GM19023 (cell line): ENCODE data around the gene RAI1.

ENCODE experiments used
- ATAC-seq: cut with Tn5 transposase; IDR thresholded peaks from one replicate; pipeline ENCODE4 v1.9.1; 2021; ENCODE audit warnings: mild to moderate bottlenecking, moderate library complexity; ENCODE audit not compliant: unreplicated experiment

The RAI1 gene

DNA sequence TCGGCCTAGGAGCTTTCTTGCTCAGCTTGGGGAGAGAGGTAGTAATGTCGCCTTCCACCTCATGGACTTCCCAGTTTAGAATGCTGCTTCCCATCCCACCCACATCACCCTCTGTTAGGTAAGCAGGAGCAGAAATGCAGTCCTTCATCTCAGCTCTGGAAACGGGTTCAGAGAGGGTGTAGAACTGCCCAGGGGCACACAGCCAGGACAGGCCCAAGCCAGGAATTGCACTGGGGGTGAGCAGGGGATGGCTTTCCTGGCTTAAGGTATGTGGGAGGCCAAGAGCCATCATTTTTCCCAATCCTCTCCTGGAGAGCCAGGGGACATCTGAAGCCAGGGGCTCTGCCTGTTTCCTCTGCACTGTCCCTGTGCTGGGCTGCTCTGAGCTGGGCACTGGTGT lies 33.6 kb downstream of the RAI1 start:
- ATAC-seq: no peak

DNA sequence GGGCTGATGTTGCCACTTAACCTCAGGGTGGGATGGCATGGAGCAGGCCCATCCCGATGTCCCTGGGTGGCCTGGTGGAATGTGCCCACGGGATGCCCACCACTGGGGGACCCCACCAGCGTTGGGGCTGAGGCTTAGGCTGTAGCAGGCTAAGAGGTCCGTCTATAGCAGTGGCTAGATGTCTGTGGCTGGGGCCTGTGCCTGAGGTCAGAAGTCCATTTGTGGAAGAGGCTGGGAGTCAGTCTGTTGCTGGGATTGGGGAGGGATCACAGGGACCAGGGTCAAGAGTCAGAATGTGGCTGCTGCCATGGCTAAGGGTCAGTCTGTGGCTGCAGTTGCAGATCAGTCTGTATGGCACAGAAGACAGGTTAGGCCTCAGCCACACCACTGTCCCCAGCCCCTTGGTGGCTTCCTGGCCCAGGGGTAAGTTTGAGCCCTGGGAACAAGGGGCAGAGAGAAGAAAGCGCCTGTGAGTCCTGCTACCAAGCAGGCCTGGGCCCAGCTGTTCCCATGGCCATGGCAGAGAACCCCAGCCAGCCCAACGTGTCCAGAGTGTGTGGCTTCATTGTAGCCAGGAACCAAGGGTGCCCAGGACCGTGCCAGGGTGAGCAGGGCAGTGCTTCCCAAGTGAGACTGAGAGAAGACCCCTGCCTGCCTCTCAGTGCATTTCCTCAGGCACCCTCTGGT lies 35.7 kb downstream of the RAI1 start:
- no peak for ATAC-seq

DNA sequence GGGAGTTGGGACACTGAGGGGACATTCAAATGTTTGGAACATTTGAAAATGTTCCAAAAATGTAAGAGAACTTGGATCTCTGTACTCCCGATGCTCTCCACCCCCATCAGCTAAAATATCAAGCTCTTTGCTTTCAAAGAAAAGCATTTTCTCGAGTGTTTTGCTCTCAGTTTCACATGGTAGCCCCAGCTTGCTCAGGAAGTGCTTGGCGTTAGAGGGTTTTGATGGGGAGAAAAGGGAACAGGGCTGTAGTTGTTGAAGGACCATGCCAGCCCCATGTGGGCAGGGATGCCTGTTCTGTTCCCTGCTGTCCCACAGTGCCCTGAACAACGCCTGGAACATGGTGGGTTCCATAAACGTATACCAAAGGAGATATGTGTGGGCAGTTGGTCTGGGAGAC lies 37.0 kb downstream of the RAI1 start:
- no peak for ATAC-seq

DNA sequence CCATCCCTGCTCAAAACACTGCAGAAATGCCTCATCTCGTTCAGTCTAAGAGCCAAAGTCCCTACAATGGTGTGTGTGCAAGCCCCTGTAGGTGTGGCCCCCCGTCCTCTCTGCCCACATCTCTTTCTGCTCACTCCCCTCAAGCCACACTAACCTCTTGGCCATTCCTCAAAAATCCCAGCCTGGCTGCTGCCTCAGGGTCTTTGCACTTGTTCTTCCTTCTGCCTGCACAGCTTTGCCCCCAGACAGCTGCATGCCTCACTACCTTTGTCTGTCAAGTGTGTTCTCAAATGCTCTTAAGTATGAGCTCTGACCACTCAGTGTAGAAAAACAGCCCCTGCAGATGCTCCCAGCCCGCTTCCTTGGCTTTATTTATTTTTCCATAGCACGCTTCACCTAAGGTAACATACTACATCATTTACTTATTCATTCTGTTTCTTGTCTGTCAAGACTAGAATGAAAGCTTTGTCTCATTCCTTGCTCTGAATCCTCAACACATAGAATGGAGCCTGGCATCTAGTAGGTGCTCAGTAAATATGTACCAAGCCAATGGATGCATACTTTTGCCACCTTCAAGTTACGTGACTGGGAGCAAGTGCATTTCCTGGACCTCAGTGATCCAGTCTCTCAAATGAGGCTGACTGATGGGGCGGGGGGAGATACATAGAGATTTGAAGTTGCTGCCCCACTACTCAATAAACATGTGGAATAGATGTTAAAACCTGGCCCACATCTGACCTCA lies 38.1 kb downstream of the RAI1 start:
- no peak for ATAC-seq

DNA sequence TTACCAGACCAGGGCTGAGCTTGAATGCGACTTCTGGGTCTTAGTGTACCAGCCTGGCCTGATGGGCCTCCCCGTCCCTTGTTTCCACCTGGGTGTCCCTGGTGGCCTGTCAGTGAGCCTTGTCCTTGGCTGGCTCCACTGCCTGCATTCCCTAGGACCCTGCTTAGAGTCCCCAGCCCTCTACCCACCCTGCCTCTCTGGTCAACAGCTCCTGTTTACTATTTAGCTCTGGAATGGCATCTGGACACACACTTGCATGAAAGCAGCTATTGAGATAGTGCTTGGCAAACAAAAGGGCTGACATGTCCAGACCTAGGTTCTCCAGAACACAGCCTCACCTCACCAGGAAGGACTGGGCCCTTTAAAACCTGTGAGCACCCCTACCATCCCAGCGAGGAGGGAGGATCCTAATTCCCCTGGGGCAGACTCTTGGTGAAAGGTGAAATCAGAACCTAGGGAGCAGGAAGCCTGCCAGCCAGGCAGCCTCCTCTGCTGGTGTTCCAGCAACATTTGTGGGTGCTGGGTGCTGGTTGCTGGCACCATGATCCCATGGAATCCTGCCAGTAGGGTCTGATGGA lies 38.8 kb downstream of the RAI1 start:
- no peak for ATAC-seq

DNA sequence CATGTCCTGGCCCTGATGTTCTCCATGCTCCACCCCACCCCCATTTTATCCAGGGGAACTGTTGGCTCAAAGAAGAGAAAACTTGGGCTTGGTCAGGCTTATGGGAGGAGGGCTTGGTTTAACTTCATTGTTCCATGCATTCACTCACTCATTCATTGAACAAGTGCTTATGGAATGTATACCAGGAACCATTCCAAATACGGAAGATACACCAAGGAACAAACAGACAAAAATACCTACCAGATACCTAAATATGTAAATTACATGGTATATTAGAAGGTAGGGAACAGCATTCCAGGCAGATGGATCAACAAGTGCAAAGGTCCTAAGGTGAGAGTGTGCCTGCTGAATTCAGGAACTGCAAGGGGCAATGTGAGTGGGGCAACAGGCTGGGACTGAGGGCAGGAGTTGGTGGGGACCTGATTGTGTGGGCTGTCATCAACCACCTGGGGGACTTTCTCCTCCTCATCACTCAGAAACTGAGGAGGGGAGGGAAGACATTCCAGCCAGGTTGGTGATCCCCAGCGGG lies 39.9 kb downstream of the RAI1 start:
- ATAC-seq: no peak

DNA sequence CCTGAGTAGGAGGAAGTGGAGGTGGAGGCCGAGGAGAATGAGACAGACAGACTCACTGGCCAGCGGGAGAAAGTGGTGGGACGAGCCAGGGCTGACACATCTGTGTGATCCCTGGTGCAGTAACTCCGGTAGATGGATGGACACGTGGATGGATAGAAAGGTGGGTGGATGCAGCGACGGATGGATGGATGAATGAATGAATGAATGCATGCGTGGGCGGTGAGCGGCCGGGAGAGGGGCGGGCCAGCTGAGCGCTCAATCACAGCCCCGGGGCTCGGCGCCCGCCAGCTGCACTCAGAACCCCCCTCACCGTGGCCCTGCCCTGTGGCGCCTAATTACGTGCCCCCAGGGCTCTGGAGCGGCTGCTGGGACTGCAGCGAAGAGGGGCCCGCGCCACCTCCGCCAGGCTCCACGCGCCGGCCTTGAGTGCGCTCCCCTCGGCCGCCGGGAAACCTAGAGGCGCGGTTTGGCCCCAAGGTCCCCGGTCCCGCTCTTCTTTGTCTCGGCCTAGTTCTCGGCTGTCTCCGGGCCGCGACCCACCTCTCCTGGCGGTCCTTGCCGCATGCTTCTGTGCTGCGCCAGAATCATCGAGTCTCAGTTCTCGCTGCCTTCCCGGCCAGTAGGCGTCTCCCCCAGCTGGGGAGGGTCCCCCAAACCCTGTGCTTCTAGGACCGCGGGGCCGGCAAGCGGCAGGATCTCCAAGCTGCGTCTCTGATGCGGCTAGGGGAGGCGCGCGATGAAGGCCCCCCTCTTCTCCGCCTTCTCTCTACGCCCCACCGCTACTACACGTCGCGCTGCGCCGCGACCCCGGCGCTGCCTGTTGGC lies 41.0 kb downstream of the RAI1 start:
- ATAC-seq: no peak

DNA sequence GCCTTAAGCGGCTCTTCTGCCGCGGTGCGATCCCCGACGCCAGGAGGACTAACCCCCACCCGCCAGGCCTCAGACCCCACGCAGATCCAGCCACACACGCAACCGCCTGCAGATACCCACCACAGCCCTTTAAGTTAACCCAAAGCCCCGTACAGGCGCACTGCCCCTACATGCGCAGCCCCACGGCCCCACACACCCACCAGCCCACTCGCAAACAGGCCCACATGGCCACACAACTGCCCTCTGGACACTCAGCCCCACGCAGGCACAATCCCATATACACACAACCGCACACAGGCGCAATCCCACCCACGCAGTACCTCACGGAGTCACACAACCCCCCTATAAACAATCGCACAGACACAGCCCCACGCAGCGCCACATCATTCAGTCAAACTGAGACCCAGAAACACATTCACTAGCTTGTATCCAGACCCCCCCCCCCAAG lies 41.7 kb downstream of the RAI1 start:
- no peak for ATAC-seq

DNA sequence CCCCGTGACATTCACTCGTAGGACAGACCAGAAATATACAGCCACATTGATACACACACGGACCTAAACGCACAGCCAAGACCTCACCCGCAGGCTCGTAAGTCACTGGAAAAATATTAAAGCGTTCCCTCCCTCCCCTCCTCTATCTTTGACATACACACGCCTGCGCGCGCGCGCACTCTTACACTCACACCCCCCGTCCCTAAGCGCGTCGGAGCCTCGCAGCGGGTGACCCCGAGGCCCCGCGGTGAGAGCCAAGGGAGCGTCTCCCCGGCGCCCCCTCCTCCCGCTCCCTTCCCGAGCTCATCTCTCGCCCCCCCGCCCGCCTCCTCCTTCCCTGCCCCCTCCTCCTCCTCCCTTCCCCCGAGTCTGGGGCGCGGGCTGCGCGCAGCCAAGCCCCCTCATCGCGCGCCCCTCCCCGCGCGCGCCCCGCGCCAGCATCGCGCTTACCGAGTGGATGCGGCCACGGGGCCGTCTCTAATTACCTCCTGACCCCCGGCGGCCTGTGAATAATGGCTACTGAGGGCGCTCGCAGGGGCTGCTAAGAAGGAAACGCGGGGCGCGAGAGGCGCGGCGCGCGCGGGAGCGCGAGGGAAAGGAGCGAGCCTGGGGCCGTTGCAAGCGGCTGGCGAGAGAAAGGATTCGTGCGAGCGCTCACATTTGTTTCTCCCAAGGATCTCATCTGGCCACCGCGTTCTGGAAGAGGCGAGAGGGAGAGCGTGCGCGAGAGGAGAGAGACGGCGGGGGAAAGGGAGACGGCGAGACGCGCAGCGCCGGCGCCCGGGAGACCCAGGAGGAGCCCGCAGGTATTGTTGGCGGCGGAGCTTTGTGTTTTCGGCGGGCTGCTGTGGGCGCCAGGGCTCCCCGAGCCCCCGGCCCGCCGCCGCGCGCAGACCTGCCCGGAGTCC lies 42.4 kb downstream of the RAI1 start:
- ATAC-seq: no peak

DNA sequence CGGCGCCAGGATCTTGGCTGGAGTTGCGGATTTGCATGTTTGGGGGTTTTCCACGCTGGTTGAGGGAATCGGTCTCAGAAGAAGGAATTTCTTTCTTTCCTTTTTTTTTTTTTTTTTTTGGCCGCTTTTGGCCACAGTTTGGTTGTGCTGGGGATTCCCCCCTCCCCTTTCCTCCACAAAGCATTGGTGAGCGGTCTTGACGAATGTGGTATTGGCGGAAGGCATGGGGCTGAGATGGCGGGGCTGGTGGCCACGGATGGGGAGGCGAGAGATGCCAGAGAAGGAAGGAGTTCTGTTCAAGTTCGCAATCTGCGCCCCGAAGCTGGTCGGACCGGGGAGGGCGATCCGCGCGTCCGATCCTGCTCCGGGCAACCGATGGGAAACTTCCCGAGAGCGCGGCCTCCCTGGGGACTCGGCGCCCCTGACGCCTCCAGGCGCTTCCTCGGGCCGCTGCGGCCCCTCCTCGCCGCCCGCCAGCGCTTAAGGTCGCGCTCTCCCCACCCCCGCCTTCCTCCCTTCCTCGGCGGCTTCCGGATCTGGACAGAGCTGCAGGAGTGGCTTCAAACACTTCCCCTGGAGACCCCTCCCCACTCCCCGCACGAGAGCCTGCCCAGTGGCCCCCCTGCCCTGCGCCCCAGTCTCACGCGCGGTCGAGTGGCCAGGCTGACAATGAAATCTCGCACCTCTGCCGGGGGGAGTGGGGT lies 43.2 kb downstream of the RAI1 start:
- ATAC-seq: no peak

DNA sequence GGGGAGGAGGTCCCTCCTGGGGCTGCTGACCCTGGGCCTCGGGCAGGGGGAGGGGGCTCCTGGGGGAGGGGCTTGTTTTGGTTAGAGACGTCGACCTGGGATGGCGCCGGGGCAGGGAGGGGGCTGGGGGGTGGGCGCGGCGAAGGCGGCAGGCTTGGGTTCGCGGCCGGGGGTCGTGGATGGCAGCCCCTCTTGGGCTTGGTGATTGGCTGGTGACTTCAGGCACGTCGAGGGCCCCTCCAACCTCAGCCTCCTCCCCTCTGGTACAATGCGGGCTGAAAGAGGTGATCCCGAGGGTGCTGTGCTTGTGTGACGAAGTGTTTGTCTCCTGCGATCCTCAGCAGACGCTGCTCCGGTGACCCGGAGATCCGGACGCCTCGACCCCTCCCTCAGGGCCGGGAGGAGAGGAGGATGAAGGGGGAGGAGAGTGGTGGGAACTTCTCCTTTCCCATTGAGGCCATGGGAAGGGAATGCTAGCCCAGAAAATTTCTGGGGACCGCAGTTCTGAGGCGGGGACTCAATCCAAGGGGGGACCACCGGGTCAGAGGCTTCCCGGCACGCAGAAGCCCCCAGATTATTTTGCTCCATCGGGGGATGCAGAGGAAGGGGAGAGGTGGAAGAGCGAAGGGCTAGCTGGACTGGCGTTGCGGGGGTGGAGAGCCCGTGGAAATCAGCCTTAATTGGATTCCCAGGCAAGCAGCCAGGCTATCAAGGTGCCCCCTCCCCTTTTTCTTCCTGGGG lies 43.9 kb downstream of the RAI1 start:
- no peak for ATAC-seq

DNA sequence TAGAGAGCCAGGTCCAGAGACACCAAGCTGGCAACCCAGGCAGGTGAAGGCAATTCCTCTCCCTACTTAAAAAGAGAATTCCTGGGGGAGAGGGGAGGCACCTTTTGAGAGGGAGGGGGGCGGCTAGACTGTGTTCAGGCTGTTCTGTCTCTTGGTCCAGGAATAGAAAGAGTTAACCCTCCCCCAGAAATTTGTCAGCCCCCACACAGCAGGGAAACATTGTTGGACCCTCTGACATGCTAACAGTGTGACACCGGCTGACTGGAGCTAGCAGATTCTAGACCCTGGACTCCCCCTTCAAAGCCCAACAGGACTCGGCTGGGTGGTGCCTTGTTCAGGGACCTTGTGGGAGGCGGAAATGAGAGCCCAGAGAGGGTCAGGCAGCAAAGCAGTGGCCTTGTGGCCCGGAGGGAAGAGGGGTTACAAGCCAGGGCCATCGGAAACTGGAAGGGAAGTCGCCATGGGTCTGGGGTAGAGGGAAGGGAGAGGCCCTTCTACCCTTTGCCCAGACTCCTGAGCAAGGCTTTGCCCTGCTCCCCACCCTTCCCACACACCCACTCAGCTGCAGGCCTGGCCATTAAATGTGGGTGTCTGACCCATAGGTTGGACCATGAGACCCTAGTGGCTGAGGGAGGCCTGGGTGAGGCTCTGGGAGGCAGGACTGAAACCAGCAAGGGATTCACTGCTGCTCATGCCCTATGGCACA lies 44.6 kb downstream of the RAI1 start:
- ATAC-seq: no peak

DNA sequence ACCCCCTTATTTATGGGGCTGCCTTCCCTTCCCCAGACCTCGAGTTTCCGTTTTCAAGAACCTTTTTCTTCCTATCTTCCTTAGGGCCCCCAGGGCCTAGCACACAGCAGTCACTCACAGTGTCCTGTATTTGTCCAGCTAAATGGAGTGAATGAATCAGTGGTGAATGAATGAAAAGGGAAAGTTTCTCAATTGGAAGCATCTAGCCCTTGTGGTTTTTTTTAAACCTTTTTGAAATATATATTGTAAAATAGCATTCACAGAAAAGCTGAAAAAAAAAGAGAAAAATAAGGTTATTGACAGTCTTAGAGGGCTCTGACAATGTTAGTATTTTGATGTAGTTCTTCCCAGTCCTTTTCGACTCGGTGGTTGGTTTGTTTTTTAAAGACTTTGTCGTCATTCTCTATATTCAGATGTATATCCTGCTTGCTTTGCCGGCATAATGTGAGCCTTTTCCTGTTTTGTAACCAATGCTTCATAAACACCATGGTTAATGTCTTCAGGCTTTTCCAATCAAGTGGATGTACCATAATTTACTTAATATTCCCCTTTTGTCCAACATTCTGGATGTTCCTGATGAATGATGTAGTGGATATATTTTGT lies 45.3 kb downstream of the RAI1 start:
- ATAC-seq: no peak

DNA sequence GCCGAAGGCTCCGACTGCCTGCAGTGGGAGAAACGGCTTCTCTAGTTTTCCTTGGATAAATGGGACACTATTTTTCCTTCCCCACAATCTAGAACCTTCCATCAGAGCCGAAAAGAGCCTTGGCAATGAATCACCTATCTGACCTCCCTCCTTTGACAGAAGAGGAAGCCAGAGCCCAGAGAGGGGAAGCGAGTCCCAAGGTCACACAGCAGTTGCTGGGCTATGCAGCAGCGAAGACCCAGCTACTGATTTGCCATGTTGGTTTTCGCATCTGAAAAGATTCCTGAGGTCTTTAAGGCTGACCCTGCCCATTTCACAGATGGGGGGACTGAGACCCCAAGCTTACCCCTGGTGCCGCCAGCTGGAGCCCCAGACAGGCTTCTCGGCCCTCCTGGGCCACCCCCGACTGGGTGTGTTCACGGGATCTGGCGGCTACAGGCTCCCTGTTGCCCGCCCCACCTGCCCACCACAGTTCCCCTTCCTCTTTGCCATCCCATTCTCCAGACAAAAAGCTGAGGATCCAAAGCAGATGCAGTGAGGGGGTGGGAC lies 45.9 kb downstream of the RAI1 start:
- ATAC-seq: no peak

DNA sequence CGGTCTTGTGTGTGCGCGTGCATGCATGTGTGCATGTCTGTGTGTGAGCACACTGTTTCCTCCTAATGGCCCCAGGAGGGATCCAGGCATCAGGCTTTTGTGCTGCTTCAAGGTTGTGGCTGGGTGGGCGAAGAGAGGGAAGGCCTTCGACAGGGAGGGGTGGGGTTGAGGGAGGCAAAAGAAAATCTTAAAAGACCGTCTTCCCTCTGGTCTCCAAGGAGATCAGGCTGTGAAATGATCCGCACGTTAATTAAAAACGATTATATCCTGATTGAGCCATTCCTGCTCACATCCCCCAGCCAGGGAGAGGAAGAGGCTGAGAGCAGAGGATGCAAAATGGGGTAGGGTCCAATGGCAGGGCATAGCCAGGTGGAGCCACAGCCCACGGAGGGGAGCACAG lies 46.9 kb downstream of the RAI1 start:
- no peak for ATAC-seq

DNA sequence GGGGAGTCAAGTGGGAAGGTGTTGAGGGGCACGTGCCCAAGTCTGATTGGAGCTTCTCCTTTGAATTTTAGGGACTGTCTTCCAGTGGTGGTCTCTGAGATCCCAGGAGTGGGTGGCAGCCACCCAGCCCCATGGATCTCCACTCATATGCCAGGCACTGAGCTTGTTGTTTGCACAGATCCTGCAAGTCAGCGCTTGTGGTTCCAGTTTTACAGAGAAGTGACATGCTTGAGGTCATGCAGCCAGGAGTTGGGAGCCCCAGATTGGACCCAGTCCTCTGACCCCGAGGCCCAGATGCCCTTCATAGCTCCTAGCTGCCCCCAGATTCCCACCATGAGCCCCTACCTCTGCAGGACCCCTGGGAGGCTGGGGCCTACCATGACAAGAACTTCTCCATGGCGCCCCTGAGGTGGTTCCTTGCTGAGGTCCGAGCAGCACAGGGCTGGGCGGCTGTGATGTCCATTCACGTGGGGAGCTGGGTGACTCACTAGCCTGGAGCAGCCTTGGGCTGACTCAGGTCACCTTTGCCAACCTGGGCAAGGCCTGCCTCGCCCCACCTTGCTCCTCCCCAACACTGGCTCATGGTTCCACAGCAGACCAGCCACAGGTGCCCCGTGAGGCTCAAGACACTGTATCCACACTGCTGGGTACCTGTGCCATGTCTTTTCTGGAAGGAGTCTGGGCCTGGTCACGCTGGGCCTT lies 47.4 kb downstream of the RAI1 start:
- ATAC-seq: no peak
